HG03060 (cell line): ENCODE measurements around the gene ZNF407.
"Not testable (repeated sequence)": the region's sequence is repeated elsewhere in the genome, so short reads cannot be mapped to it uniquely, and the experiment has no call there.

Source experiments
- ATAC-seq: cut with Tn5 transposase; IDR thresholded peaks from one replicate; pipeline ENCODE4 v1.9.1; 2021; ENCODE audit warnings: low read depth, moderate number of reproducible peaks; ENCODE audit not compliant: unreplicated experiment

The ZNF407 gene

GRCh38 chr18:75081486-75081885, 483.8 kb downstream of the ZNF407 start:
- ATAC-seq = no peak

- no peak for ATAC-seq
These were observed 485.5 kb downstream of the ZNF407 start for GRCh38 chr18:75083131-75083530.

- ATAC-seq = no peak
These were observed 486.1 kb downstream of the ZNF407 start for GRCh38 chr18:75083761-75084160.

- not testable (repeated sequence) for ATAC-seq
These were observed 488.0 kb downstream of the ZNF407 start for GRCh38 chr18:75085676-75086075.

- no peak for ATAC-seq
These were observed 488.9 kb downstream of the ZNF407 start for GRCh38 chr18:75086494-75087034.

GRCh38 chr18:75087119-75088020, 489.7 kb downstream of the ZNF407 start:
- ATAC-seq = no peak

- ATAC-seq = no peak
These were observed 490.4 kb downstream of the ZNF407 start for GRCh38 chr18:75088021-75088506.

GRCh38 chr18:75088622-75089211, 491.0 kb downstream of the ZNF407 start:
- no peak for ATAC-seq

GRCh38 chr18:75089748-75090327, 492.2 kb downstream of the ZNF407 start:
- no peak for ATAC-seq

GRCh38 chr18:75090336-75090735, 492.7 kb downstream of the ZNF407 start:
- no peak for ATAC-seq

- no peak for ATAC-seq
These were observed 500.0 kb downstream of the ZNF407 start for GRCh38 chr18:75097491-75098225.

GRCh38 chr18:75100832-75101630, 503.4 kb downstream of the ZNF407 start:
- no peak for ATAC-seq

- ATAC-seq = no peak
These were observed 504.2 kb downstream of the ZNF407 start for GRCh38 chr18:75101916-75102315.

GRCh38 chr18:75104029-75104428, 506.4 kb downstream of the ZNF407 start:
- not testable (repeated sequence) for ATAC-seq

GRCh38 chr18:75104483-75104882, 506.8 kb downstream of the ZNF407 start:
- ATAC-seq = no peak

- no peak for ATAC-seq
These were observed 508.0 kb downstream of the ZNF407 start for GRCh38 chr18:75105551-75106254.

- no peak for ATAC-seq
These were observed 509.1 kb downstream of the ZNF407 start for GRCh38 chr18:75106746-75107145.

- ATAC-seq = no peak
These were observed 509.7 kb downstream of the ZNF407 start for GRCh38 chr18:75107196-75107930.
